Activated CD8-positive, alpha-beta memory T cell treated with anti-CD3 and anti-CD28 coated beads for 36 hours (primary cell): ENCODE results near the gene PKMYT1. TPM values are rescaled to one million over a fixed set of nuclear protein-coding genes. Genes with fewer than 3 reads are reported as not detected.

Experiments
- CTCF ChIA-PET: fragments of 350-600 bp; sonication (Branson Sonifier 250); formaldehyde crosslinking; loops from one replicate; lab custom pipeline; 2021; ENCODE audit warnings: antibody characterized with exemption; lab: Charles Lee
- POLR2A ChIA-PET: fragments of 350-600 bp; sonication (Branson Sonifier 250); formaldehyde crosslinking; loops from one replicate; lab custom pipeline; 2021; ENCODE audit warnings: antibody characterized with exemption; lab: Charles Lee
- total RNA-seq, 2 experiments: library from RNA; stranded (reverse); gene quantifications; one replicate each; pipeline ENCODE4 v1.2.3, GENCODE V29; 2021

Gene PKMYT1
- total RNA-seq, 2 experiments from 2014 or later, result 135 TPM

GRCh38 chr16:2985893-2986355 is 5.7 kb upstream of the PKMYT1 start:
- CTCF ChIA-PET, result interaction anchor here (1.9 kb wide), 1 partner anchor 19 kb away, joined by 5 read pairs; no protein-coding TSS in a partner anchor
- POLR2A ChIA-PET, result interaction anchor here (0.7 kb wide), 1 partner anchor 35 kb away, joined by 3 read pairs; no protein-coding TSS in a partner anchor

- CTCF ChIA-PET, result interaction anchor here (1.9 kb wide), 1 partner anchor 18 kb away, joined by 5 read pairs; no protein-coding TSS in a partner anchor
- POLR2A ChIA-PET, result interaction anchor here (0.5 kb wide), 1 partner anchor 251 kb away, joined by 3 read pairs; no protein-coding TSS in a partner anchor
Observed at GRCh38 chr16:2985462-2985861, 5.2 kb upstream of the PKMYT1 start.

- POLR2A ChIA-PET, result no interaction called here
- CTCF ChIA-PET, result interaction anchor here (0.6 to 1.9 kb wide), 4 partner anchors 11 to 462 kb away, joined by 3 to 5 read pairs (median 4); partner anchors contain the start of gene KREMEN2
Observed at GRCh38 chr16:2983706-2984136, 3.5 kb upstream of the PKMYT1 start.

- POLR2A ChIA-PET, result no interaction called here
- CTCF ChIA-PET, result interaction anchor here (0.7 to 1.3 kb wide), 5 partner anchors 11 to 46 kb away, joined by 3 to 6 read pairs (median 5); partner anchors contain the start of gene KREMEN2
Observed at GRCh38 chr16:2982402-2982801, 2.2 kb upstream of the PKMYT1 start.

- POLR2A ChIA-PET, result no interaction called here
- CTCF ChIA-PET, result interaction anchor here (1.3 to 3.4 kb wide), 4 partner anchors 10 to 20 kb away, joined by 3 to 11 read pairs (median 8); partner anchors contain the start of gene PAQR4
Observed at GRCh38 chr16:2981899-2982250, 1.6 kb upstream of the PKMYT1 start.

GRCh38 chr16:2981177-2981898 is 1.1 kb upstream of the PKMYT1 start:
- CTCF ChIA-PET, result interaction anchor here (1.3 to 3.4 kb wide), 4 partner anchors 10 to 20 kb away, joined by 3 to 11 read pairs (median 8); partner anchors contain the start of gene PAQR4
- POLR2A ChIA-PET, result interaction anchor here (2.6 kb wide), 1 partner anchor 11 kb away, joined by 15 read pairs; no protein-coding TSS in a partner anchor

- ChIA-PET POLR2A (interaction anchor here (0.7 to 2.6 kb wide), 3 partner anchors 10 to 91 kb away, joined by 3 to 15 read pairs (median 4); partner anchors contain the start of gene TNFRSF12A), CTCF (interaction anchor here (2.3 to 3.4 kb wide), 3 partner anchors 10 to 18 kb away, joined by 5 to 8 read pairs (median 7); no protein-coding TSS in a partner anchor)
Observed at GRCh38 chr16:2979669-2980226, 498 bp downstream of the PKMYT1 start.

GRCh38 chr16:2977440-2977839 is 2.8 kb downstream of the PKMYT1 start:
- CTCF ChIA-PET, result no interaction called here

GRCh38 chr16:2976673-2977072 is 3.6 kb downstream of the PKMYT1 start:
- POLR2A ChIA-PET, result no interaction called here
- CTCF ChIA-PET, result no interaction called here

More at GRCh38 chr16:2977440-2977839, 2.8 kb downstream of the PKMYT1 start:
- POLR2A ChIA-PET, result no interaction called here

GRCh38 chr16:2976201-2976600 is 4.0 kb downstream of the PKMYT1 start:
- CTCF ChIA-PET, result no interaction called here
- POLR2A ChIA-PET, result interaction anchor here (0.6 kb wide), 1 partner anchor 48 kb away, joined by 15 read pairs; the partner anchor contains the start of gene THOC6

- ChIA-PET CTCF (interaction anchor here (0.6 kb wide), 1 partner anchor 10 kb away, joined by 3 read pairs; no protein-coding TSS in a partner anchor), POLR2A (no interaction called here)
Observed at GRCh38 chr16:2975161-2975795, 5.0 kb downstream of the PKMYT1 start.

- CTCF ChIA-PET, result no interaction called here
- POLR2A ChIA-PET, result interaction anchor here (0.5 to 0.6 kb wide), 2 partner anchors 16 to 516 kb away, joined by 3 to 7 read pairs; no protein-coding TSS in a partner anchor
Observed at GRCh38 chr16:2974319-2975056, 5.8 kb downstream of the PKMYT1 start.

GRCh38 chr16:2973605-2974318 is 6.5 kb downstream of the PKMYT1 start:
- CTCF ChIA-PET, result interaction anchor here (2.0 kb wide), 1 partner anchor 10 kb away, joined by 5 read pairs; no protein-coding TSS in a partner anchor
- POLR2A ChIA-PET, result interaction anchor here (0.6 kb wide), 1 partner anchor 517 kb away, joined by 7 read pairs; no protein-coding TSS in a partner anchor

GRCh38 chr16:2973093-2973492 is 7.2 kb downstream of the PKMYT1 start:
- ChIA-PET POLR2A (no interaction called here), CTCF (interaction anchor here (1.4 to 2.0 kb wide), 2 partner anchors 10 to 11 kb away, joined by 4 to 5 read pairs; no protein-coding TSS in a partner anchor)

GRCh38 chr16:2971985-2972784 is 8.1 kb downstream of the PKMYT1 start:
- ChIA-PET POLR2A (no interaction called here), CTCF (interaction anchor here (0.7 to 2.0 kb wide), 4 partner anchors 9 to 113 kb away, joined by 3 to 5 read pairs (median 4); no protein-coding TSS in a partner anchor)

- ChIA-PET CTCF (interaction anchor here (1.2 to 2.0 kb wide), 3 partner anchors 9 to 12 kb away, joined by 3 to 5 read pairs (median 4); no protein-coding TSS in a partner anchor), POLR2A (no interaction called here)
Observed at GRCh38 chr16:2971134-2971984, 8.9 kb downstream of the PKMYT1 start.
